Activated naive CD8-positive, alpha-beta T cell (primary cell): ENCODE results near the gene NDST3.

Experiments
- H3K27ac Mint-ChIP-seq: one replicate; pipeline ENCODE4 v1.8.0; 2021; ENCODE audit warnings: mixed read lengths
- H3K27me3 Mint-ChIP-seq: one replicate; pipeline ENCODE4 v1.8.0; 2021; ENCODE audit warnings: mixed read lengths
- H3K36me3 Mint-ChIP-seq: one replicate; pipeline ENCODE4 v1.8.0; 2021; ENCODE audit warnings: mixed read lengths
- H3K4me1 Mint-ChIP-seq: one replicate; pipeline ENCODE4 v1.8.0; 2021; ENCODE audit warnings: low read depth, mixed read lengths
- H3K4me3 Mint-ChIP-seq: one replicate; pipeline ENCODE4 v1.8.0; 2021; ENCODE audit warnings: mild to moderate bottlenecking, mixed read lengths
- H3K9me3 Mint-ChIP-seq: one replicate; pipeline ENCODE4 v1.8.0; 2021; ENCODE audit warnings: low read depth, mixed read lengths

NDST3 gene

GRCh38 chr4:118180776-118181175 lies 146.5 kb downstream of the NDST3 start:
- Mint-ChIP-seq H3K36me3 (no peaks in the 10 kb centered on the region), H3K27me3 (no peaks in the 10 kb centered on the region), H3K9me3 (no peaks in the 10 kb centered on the region), H3K4me3 (no peak overlapping the region), H3K4me1 (no peaks in the 10 kb centered on the region), H3K27ac (no peak overlapping the region)

GRCh38 chr4:118190903-118191302 lies 156.6 kb downstream of the NDST3 start:
- no peaks in the 10 kb centered on the region for H3K27me3 Mint-ChIP-seq
- H3K9me3 Mint-ChIP-seq: no peaks in the 10 kb centered on the region
- H3K4me1 Mint-ChIP-seq: no peaks in the 10 kb centered on the region
- no peak overlapping the region for H3K4me3 Mint-ChIP-seq
- H3K36me3 Mint-ChIP-seq: no peaks in the 10 kb centered on the region
- no peak overlapping the region for H3K27ac Mint-ChIP-seq

GRCh38 chr4:118193421-118193820 lies 159.1 kb downstream of the NDST3 start:
- H3K27me3 Mint-ChIP-seq: peaks cover 1% of the 10 kb centered on the region
- H3K4me3 Mint-ChIP-seq: no peak overlapping the region
- no peaks in the 10 kb centered on the region for H3K36me3 Mint-ChIP-seq
- H3K9me3 Mint-ChIP-seq: peaks cover 3% of the 10 kb centered on the region
- H3K4me1 Mint-ChIP-seq: no peaks in the 10 kb centered on the region
- no peak overlapping the region for H3K27ac Mint-ChIP-seq

GRCh38 chr4:118206627-118207026 lies 172.3 kb downstream of the NDST3 start:
- Mint-ChIP-seq H3K36me3 (peaks cover 10% of the 10 kb centered on the region), H3K4me1 (no peaks in the 10 kb centered on the region), H3K4me3 (no peak overlapping the region), H3K27ac (no peak overlapping the region), H3K27me3 (no peaks in the 10 kb centered on the region), H3K9me3 (no peaks in the 10 kb centered on the region)

- no peak overlapping the region for H3K27ac Mint-ChIP-seq
- H3K9me3 Mint-ChIP-seq: no peaks in the 10 kb centered on the region
- no peaks in the 10 kb centered on the region for H3K4me1 Mint-ChIP-seq
- H3K36me3 Mint-ChIP-seq: peaks cover 4% of the 10 kb centered on the region
- H3K27me3 Mint-ChIP-seq: no peaks in the 10 kb centered on the region
- no peak overlapping the region for H3K4me3 Mint-ChIP-seq
Observed at GRCh38 chr4:118213101-118213500, 178.8 kb downstream of the NDST3 start.

- H3K36me3 Mint-ChIP-seq: no peaks in the 10 kb centered on the region
- no peaks in the 10 kb centered on the region for H3K9me3 Mint-ChIP-seq
- H3K4me1 Mint-ChIP-seq: no peaks in the 10 kb centered on the region
- H3K4me3 Mint-ChIP-seq: no peak overlapping the region
- H3K27ac Mint-ChIP-seq: no peak overlapping the region
- no peaks in the 10 kb centered on the region for H3K27me3 Mint-ChIP-seq
Observed at GRCh38 chr4:118215826-118216225, 181.5 kb downstream of the NDST3 start.

- H3K27me3 Mint-ChIP-seq: no peaks in the 10 kb centered on the region
- H3K4me3 Mint-ChIP-seq: no peak overlapping the region
- no peaks in the 10 kb centered on the region for H3K4me1 Mint-ChIP-seq
- H3K9me3 Mint-ChIP-seq: no peaks in the 10 kb centered on the region
- no peaks in the 10 kb centered on the region for H3K36me3 Mint-ChIP-seq
- H3K27ac Mint-ChIP-seq: no peak overlapping the region
Observed at GRCh38 chr4:118221227-118221800, 187.0 kb downstream of the NDST3 start.

- H3K27ac Mint-ChIP-seq: no peak overlapping the region
- no peak overlapping the region for H3K4me3 Mint-ChIP-seq
- no peaks in the 10 kb centered on the region for H3K27me3 Mint-ChIP-seq
- H3K4me1 Mint-ChIP-seq: no peaks in the 10 kb centered on the region
- no peaks in the 10 kb centered on the region for H3K9me3 Mint-ChIP-seq
- no peaks in the 10 kb centered on the region for H3K36me3 Mint-ChIP-seq
Observed at GRCh38 chr4:118224243-118224829, 190.1 kb downstream of the NDST3 start.

GRCh38 chr4:118225511-118225910 lies 191.2 kb downstream of the NDST3 start:
- Mint-ChIP-seq H3K4me3 (no peak overlapping the region), H3K4me1 (no peaks in the 10 kb centered on the region), H3K9me3 (no peaks in the 10 kb centered on the region), H3K36me3 (no peaks in the 10 kb centered on the region), H3K27me3 (peaks cover 3% of the 10 kb centered on the region), H3K27ac (no peak overlapping the region)

GRCh38 chr4:118226311-118227010 lies 192.2 kb downstream of the NDST3 start:
- Mint-ChIP-seq H3K4me1 (no peaks in the 10 kb centered on the region), H3K9me3 (no peaks in the 10 kb centered on the region), H3K36me3 (no peaks in the 10 kb centered on the region)

GRCh38 chr4:118235566-118236120 lies 201.4 kb downstream of the NDST3 start:
- Mint-ChIP-seq H3K27me3 (peaks cover 3% of the 10 kb centered on the region), H3K4me1 (no peaks in the 10 kb centered on the region), H3K9me3 (no peaks in the 10 kb centered on the region), H3K36me3 (no peaks in the 10 kb centered on the region), H3K4me3 (no peak overlapping the region), H3K27ac (no peak overlapping the region)

More at GRCh38 chr4:118226311-118227010, 192.2 kb downstream of the NDST3 start:
- H3K4me3 Mint-ChIP-seq: no peak overlapping the region
- H3K27ac Mint-ChIP-seq: no peak overlapping the region
- H3K27me3 Mint-ChIP-seq: peaks cover 3% of the 10 kb centered on the region

- no peaks in the 10 kb centered on the region for H3K27me3 Mint-ChIP-seq
- no peaks in the 10 kb centered on the region for H3K36me3 Mint-ChIP-seq
- no peaks in the 10 kb centered on the region for H3K9me3 Mint-ChIP-seq
- no peak overlapping the region for H3K27ac Mint-ChIP-seq
- no peaks in the 10 kb centered on the region for H3K4me1 Mint-ChIP-seq
- no peak overlapping the region for H3K4me3 Mint-ChIP-seq
Observed at GRCh38 chr4:118237531-118237930, 203.2 kb downstream of the NDST3 start.

- Mint-ChIP-seq H3K4me1 (peaks cover 2% of the 10 kb centered on the region), H3K9me3 (no peaks in the 10 kb centered on the region), H3K4me3 (no peak overlapping the region), H3K27ac (no peak overlapping the region), H3K36me3 (no peaks in the 10 kb centered on the region), H3K27me3 (no peaks in the 10 kb centered on the region)
Observed at GRCh38 chr4:118249890-118250289, 215.6 kb downstream of the NDST3 start.

- Mint-ChIP-seq H3K9me3 (no peaks in the 10 kb centered on the region), H3K4me1 (no peaks in the 10 kb centered on the region), H3K4me3 (no peak overlapping the region), H3K36me3 (no peaks in the 10 kb centered on the region), H3K27ac (no peak overlapping the region), H3K27me3 (no peaks in the 10 kb centered on the region)
Observed at GRCh38 chr4:118254368-118254767, 220.1 kb downstream of the NDST3 start.

GRCh38 chr4:118259111-118259510 lies 224.8 kb downstream of the NDST3 start:
- H3K9me3 Mint-ChIP-seq: no peaks in the 10 kb centered on the region
- no peaks in the 10 kb centered on the region for H3K4me1 Mint-ChIP-seq
- H3K36me3 Mint-ChIP-seq: no peaks in the 10 kb centered on the region
- H3K4me3 Mint-ChIP-seq: no peak overlapping the region
- H3K27ac Mint-ChIP-seq: no peak overlapping the region
- no peaks in the 10 kb centered on the region for H3K27me3 Mint-ChIP-seq
